ENCODE data around the gene TESK2. TPM values are rescaled to one million over a fixed set of nuclear protein-coding genes. Genes with fewer than 3 reads are reported as not detected.

The TESK2 gene
- total and polyA plus RNA-seq, 2 of the 13 experiments (the other 11 are each of a cell fraction or from before 2014, with no cell fraction given) = 5.5 to 9.6 TPM

DNA sequence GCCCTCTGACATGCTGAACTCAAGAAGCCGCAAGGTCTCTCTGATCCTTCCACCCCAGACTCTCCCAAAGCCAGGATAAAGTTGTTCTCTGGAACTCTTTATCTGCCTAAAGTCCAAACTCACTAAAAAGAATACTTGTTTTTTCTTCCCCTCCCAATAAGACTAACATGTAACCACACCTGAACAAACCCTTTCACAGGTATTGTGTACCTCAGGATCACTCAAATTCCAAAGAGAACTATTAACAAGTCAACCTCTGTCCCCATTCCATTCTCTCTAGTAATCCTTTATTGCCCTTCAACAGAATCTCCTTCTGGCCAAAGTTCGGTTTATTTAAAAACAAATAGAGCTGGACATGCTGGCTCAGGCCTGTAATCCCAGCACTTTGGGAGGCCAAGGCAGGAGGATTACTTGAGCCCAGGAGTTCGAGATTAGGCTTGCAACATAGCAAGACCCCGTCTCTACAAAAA lies 155.1 kb downstream of the TESK2 start (continued):
- TF ChIP-seq, protein P1, sequence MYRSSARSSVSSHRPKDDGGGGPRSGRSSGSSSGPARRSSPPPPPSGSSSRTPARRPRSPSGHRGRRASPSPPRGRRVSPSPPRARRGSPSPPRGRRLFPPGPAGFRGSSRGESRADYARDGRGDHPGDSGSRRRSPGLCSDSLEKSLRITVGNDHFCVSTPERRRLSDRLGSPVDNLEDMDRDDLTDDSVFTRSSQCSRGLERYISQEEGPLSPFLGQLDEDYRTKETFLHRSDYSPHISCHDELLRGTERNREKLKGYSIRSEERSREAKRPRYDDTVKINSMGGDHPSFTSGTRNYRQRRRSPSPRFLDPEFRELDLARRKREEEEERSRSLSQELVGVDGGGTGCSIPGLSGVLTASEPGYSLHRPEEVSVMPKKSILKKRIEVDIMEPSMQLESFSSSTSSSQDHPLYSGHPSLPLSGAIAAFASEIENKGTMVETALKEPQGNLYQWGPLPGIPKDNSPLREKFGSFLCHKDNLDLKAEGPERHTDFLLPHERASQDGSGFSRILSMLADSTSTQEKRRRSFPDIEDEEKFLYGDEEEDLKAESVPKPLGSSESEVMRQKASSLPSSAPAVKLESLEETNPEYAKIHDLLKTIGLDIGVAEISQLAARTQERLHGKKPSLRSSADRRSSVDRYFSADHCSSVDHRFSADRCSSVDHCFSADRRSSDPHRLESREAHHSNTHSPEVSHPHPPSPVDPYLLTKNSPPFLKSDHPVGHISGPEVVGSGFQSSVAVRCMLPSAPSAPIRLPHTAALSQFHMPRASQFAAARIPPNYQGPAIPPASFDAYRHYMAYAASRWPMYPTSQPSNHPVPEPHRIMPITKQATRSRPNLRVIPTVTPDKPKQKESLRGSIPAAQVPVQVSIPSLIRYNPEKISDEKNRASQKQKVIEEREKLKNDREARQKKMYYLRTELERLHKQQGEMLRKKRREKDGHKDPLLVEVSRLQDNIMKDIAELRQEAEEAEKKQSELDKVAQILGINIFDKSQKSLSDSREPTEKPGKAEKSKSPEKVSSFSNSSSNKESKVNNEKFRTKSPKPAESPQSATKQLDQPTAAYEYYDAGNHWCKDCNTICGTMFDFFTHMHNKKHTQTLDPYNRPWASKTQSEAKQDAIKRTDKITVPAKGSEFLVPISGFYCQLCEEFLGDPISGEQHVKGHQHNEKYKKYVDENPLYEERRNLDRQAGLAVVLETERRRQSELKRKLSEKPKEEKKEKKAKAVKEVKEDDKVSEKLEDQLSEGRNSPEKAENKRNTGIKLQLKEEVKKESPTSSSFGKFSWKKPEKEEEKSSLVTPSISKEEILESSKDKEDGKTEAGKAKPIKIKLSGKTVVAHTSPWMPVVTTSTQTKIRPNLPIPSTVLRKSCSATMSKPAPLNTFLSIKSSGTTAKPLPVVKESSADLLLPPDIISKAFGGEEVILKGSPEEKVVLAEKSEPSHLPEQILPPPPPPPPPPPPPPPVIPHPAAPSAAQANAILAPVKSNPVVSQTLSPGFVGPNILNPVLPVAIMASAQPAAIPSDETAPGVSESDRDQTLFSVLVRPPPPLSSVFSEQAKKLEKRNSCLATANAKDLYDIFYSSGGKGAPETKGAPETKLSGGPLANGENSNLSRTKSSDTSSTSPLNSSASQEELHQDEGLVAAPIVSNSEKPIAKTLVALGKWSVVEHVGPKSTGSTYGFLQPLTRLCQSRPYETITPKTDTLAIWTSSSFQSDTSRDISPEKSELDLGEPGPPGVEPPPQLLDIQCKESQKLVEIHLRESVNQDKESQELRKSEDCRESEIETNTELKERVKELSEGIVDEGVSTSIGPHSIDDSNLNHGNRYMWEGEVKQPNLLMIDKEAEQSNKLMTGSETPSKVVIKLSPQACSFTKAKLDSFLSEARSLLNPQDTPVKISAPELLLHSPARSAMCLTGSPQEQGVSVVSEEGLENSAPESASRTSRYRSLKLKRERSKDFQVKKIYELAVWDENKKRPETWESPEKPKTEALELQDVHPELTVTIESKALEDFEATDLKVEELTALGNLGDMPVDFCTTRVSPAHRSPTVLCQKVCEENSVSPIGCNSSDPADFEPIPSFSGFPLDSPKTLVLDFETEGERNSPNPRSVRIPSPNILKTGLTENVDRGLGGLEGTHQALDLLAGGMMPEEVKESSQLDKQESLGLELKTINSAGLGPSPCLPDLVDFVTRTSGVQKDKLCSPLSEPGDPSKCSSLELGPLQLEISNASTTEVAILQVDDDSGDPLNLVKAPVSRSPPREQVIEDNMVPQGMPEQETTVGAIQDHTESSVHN (CRISPR knock-in tag; IDR thresholded peaks at IDR 0.05) = no peak
- TF ChIP-seq JUN (CRISPR knock-in tag; IDR thresholded peaks at IDR 0.05) (peak; percentile 96), EP300 (IDR thresholded peaks at IDR 0.05; ENCODE audit: low read depth in 2 of 2, low read length in 2 of 2) (peak in 1 of 2 experiments; percentile 83; a peak in 3 of 4 replicates), EP300 (CRISPR knock-in tag; IDR thresholded peaks at IDR 0.05; ENCODE audit: borderline replicate concordance) (no peak), DPF2 (CRISPR knock-in tag; IDR thresholded peaks at IDR 0.05; ENCODE audit: borderline replicate concordance, low read depth) (peak; percentile 69), CBX1 (IDR thresholded peaks at IDR 0.05; ENCODE audit: low read depth) (no peak), FOSL2 (CRISPR knock-in tag; IDR thresholded peaks at IDR 0.05) (peak; percentile 74), ZNF644 (CRISPR knock-in tag; IDR thresholded peaks at IDR 0.05; ENCODE audit: low read depth) (peak; percentile 71; the same call in 1 of the 2 replicates), ZNF629 (CRISPR knock-in tag; conservative IDR thresholded peaks at IDR 0.05) (0 out of 2 replicates have a peak, but pooled peaks have one; percentile 17), FOXK2 (IDR thresholded peaks at IDR 0.05) (0 out of 2 replicates have a peak, but pooled peaks have one; percentile 26), RXRB (CRISPR knock-in tag; IDR thresholded peaks at IDR 0.05; ENCODE audit: borderline replicate concordance) (peak; percentile 95), JUNB (CRISPR knock-in tag; IDR thresholded peaks at IDR 0.05; ENCODE audit: borderline replicate concordance) (peak; percentile 47; the same call in 1 of the 2 replicates), KLF9 (CRISPR knock-in tag; IDR thresholded peaks at IDR 0.05; ENCODE audit: low read depth) (no peak), ZNF563 (CRISPR knock-in tag; IDR thresholded peaks at IDR 0.05) (no peak), FOSL1 (CRISPR knock-in tag; IDR thresholded peaks at IDR 0.05; ENCODE audit: borderline replicate concordance) (peak; percentile 35; the same call in 1 of the 2 replicates), ISL2 (CRISPR knock-in tag; IDR thresholded peaks at IDR 0.05) (peak; percentile 40; the same call in 1 of the 2 replicates), TMF1 (CRISPR knock-in tag; IDR thresholded peaks at IDR 0.05; ENCODE audit: low read depth) (peak; percentile 29; the same call in 1 of the 2 replicates), FOXP1 (IDR thresholded peaks at IDR 0.05) (no peak), FOXP1 (CRISPR knock-in tag; IDR thresholded peaks at IDR 0.05) (peak; percentile 58), ZNF264 (CRISPR knock-in tag; IDR thresholded peaks at IDR 0.05) (0 out of 2 replicates have a peak, but pooled peaks have one; percentile 55), ZNF747 (CRISPR knock-in tag; IDR thresholded peaks at IDR 0.05; ENCODE audit: borderline replicate concordance) (no peak), PHF21A (CRISPR knock-in tag; IDR thresholded peaks at IDR 0.05) (peak; percentile 57), NR2F2 (IDR thresholded peaks at IDR 0.05; ENCODE audit: borderline replicate concordance, low read depth) (peak; percentile 31; the same call in 1 of the 2 replicates)
- TF ChIP-seq, protein P2, sequence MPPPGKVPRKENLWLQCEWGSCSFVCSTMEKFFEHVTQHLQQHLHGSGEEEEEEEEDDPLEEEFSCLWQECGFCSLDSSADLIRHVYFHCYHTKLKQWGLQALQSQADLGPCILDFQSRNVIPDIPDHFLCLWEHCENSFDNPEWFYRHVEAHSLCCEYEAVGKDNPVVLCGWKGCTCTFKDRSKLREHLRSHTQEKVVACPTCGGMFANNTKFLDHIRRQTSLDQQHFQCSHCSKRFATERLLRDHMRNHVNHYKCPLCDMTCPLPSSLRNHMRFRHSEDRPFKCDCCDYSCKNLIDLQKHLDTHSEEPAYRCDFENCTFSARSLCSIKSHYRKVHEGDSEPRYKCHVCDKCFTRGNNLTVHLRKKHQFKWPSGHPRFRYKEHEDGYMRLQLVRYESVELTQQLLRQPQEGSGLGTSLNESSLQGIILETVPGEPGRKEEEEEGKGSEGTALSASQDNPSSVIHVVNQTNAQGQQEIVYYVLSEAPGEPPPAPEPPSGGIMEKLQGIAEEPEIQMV (CRISPR knock-in tag; IDR thresholded peaks at IDR 0.05; ENCODE audit: low read depth) = no peak
